ENCODE measurements around the gene DLG4.

DNA sequence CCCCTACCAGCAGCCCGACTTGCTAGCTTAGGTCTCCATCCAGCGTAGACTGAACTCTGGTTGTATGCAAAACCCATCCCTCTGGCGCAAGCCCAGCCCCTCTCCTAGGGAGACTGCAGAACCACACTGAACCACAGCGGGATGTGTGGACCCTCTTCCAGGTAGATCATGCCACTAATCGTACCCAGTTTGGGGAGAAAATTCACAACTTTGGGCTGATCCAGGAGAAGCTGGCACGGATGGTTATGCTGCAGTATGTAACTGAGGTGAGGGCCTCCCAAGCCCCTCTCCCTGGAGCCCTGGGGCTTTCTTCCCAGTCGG is 3.3 kb upstream of the DLG4 start:
- TF ChIP-seq, protein P1, sequence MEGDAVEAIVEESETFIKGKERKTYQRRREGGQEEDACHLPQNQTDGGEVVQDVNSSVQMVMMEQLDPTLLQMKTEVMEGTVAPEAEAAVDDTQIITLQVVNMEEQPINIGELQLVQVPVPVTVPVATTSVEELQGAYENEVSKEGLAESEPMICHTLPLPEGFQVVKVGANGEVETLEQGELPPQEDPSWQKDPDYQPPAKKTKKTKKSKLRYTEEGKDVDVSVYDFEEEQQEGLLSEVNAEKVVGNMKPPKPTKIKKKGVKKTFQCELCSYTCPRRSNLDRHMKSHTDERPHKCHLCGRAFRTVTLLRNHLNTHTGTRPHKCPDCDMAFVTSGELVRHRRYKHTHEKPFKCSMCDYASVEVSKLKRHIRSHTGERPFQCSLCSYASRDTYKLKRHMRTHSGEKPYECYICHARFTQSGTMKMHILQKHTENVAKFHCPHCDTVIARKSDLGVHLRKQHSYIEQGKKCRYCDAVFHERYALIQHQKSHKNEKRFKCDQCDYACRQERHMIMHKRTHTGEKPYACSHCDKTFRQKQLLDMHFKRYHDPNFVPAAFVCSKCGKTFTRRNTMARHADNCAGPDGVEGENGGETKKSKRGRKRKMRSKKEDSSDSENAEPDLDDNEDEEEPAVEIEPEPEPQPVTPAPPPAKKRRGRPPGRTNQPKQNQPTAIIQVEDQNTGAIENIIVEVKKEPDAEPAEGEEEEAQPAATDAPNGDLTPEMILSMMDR (conservative IDR thresholded peaks at IDR 0.05; ENCODE audit: low read length), result no peak
- no peak for TF ChIP-seq EZH2phosphoT487 (IDR thresholded peaks at IDR 0.05; ENCODE audit: borderline replicate concordance, low read depth, low read length)
